GM12864 (cell line): ENCODE measurements around the gene PTPRG.

Source experiments
- DNase-seq: peaks from one replicate; pipeline ENCODE4 v3.0.0-alpha.2; 2011; ENCODE audit warnings: low read depth
- H3K4me3 ChIP-seq: 2 replicates; pipeline ENCODE4 v1.5.1; 2011; ENCODE audit warnings: mild to moderate bottlenecking, low read depth, low read length, control low read depth
- TF ChIP-seq, protein P1 (sequence below): IDR thresholded peaks from 2 replicates; pipeline ENCODE4 v1.5.1; 2011; ENCODE audit warnings: low read depth, mild to moderate bottlenecking, moderate library complexity, low read length, control low read depth, inconsistent platforms; ENCODE audit errors: missing control alignments

PTPRG gene

DNA sequence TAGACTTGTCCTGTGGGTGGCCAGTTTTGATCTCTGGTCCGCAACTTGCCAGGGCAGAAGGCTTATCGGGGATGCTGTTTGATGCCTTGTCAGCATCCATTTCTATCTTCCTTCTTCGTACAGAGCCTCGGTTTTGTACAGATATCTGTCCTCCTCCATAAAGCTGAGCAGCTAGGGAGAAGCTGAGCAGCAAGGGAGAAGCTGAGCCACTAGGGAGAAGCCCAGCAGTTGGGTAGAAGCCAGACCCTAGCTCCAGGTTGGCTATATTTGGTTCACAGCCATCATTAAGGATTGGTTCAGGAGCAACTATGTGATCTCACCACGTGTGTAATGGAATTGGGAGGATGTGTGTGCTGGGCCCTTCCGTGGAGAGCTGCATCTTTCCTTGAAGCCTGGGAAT, 46.7 kb downstream of the PTPRG start:
- DNase-seq: no peak

DNA sequence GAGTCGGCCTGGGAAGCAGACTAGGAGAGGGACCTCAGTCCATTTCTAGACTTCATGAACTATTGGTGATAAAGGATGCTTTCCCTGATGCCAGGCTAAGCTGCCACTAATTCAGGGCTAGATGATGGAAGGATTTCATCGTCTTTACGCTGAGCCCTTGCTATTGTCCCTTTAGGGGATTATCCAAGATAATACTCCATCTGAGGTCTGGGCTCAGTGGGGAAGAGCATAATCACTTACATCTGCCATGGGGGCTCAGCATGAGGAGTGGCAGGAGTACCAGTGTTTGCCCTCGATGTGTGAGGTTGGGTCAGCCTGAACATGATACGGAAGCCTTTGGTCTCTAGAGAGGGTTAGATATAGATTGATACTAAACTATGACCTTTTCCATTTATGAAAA, 47.3 kb downstream of the PTPRG start:
- TF ChIP-seq, protein P1, sequence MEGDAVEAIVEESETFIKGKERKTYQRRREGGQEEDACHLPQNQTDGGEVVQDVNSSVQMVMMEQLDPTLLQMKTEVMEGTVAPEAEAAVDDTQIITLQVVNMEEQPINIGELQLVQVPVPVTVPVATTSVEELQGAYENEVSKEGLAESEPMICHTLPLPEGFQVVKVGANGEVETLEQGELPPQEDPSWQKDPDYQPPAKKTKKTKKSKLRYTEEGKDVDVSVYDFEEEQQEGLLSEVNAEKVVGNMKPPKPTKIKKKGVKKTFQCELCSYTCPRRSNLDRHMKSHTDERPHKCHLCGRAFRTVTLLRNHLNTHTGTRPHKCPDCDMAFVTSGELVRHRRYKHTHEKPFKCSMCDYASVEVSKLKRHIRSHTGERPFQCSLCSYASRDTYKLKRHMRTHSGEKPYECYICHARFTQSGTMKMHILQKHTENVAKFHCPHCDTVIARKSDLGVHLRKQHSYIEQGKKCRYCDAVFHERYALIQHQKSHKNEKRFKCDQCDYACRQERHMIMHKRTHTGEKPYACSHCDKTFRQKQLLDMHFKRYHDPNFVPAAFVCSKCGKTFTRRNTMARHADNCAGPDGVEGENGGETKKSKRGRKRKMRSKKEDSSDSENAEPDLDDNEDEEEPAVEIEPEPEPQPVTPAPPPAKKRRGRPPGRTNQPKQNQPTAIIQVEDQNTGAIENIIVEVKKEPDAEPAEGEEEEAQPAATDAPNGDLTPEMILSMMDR: no peak
- no peak overlapping the region for H3K4me3 ChIP-seq
- no peak for DNase-seq

More for the DNA sequence above, 46.7 kb downstream of the PTPRG start:
- TF ChIP-seq, protein P1: no peak
- no peak overlapping the region for H3K4me3 ChIP-seq

DNA sequence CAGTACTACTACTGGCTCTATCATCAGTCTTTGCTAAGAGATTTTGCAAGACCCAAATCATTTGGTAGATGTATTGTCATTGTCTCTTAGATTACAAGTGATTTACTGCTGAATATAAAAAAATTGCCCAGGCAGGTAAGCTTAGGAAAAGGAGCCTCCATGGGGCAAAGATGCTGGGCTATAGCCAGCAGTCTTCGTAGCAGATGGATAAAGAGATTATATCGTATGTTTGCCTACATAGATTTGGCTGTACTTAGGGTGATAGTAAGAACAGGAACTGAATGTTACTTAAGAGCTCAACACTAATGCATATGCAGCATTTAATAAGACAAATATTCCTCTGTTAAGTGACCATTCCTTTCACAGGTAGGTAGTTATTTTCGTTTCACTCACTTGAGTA, 48.9 kb downstream of the PTPRG start:
- no peak for DNase-seq
- no peak overlapping the region for H3K4me3 ChIP-seq
- TF ChIP-seq, protein P1: no peak

DNA sequence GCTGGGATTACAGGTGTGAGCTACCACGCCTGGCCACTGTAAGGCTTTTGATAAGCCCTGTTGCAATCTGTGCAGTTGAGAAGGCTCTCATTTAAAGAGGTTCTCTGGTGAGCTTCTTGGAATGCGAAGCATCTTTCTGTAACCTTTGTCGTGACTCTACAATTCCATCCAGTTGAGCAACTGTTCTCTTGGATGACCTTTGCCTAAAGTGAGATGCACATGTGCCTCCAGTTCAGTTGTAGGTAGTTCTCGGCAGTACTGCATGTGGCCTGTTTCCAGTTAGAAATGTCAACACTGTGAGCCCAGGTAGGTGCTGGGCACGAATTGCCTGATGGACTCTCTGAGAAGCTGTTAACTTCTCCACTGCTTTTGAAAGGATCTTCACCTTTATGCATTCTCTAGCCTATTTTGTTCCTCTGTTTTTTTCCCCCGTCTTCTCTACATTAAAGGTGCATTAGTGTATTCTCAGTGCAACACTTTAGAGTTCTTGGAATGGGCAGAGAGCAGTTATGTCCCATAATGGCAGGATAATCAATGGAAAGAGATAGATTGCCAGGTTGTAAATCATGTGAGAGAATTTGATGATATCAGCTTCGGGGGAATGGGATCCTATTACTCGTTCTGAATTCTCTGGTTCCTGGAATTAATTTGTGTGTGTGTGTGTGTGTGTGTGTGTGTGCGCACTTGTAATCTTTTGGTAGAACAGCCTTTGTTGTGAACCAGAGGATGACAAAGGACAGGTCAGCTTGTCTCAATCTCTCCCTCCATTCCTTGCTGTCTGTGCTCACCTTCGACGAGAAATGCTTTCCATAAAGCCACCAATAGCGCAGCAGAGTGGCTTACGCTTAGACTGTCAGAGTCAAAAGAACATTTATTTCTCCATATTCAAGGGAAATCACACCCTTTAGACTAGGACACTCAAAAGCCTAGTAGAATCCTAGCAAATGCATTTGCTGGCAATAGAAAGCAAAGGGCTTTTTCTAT, 51.1 kb downstream of the PTPRG start:
- no peak for DNase-seq
- TF ChIP-seq, protein P1: no peak
- no peak overlapping the region for H3K4me3 ChIP-seq

DNA sequence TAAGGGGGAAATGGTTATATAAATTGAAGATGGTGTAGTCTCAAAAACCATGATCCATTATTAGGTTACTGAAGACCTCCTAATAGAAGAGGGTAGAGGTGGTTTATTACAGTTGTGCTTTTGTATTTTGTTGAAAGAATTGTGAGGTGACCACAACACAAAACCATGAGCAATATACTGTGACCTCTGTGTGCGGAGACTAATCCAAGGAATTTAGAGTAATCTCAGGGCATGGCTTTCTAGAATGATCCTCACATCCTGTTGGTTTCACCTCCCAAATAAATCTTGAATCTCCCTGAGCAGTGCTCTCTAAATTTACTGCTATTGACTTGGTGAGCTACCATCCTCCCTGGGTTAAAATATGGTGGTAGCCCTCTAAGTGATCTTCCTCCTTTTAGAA, 52.3 kb downstream of the PTPRG start:
- H3K4me3 ChIP-seq: no peak overlapping the region
- DNase-seq: no peak
- TF ChIP-seq, protein P1: no peak

DNA sequence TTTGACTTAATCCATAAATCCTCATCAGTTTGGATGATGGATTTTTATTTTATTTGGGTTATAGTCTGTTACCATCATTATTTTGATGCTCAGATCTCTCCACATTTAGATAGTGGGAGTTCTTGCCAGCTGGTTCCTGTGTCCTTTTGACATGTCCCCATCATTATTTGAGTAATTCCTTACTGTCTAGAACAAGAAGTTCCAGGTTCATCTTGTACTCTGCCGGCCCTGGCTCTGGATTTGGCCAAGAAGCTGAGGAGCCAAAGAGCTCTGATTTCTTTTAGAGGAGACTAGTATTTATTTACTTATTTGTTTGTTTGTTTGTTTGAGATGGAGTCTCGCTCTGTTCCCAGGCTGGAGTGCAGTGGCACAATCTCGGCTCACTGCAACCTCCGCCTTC, 54.3 kb downstream of the PTPRG start:
- no peak for DNase-seq
- TF ChIP-seq, protein P1: no peak
- H3K4me3 ChIP-seq: no peak overlapping the region
